HEK293T (cell line): ENCODE results near the gene CYB5R4.

Source experiments
- CTCF ChIA-PET: fragments of 350-600 bp; formaldehyde crosslinking; extraction: SDS; loops from one replicate; lab custom pipeline; 2021; ENCODE audit warnings: antibody characterized with exemption, inconsistent platforms; lab: Yijun Ruan, JAX
- POLR2A ChIA-PET: fragments of 350-600 bp; formaldehyde crosslinking; extraction: SDS; loops from one replicate; lab custom pipeline; 2020; ENCODE audit warnings: antibody characterized with exemption, inconsistent platforms; lab: Yijun Ruan, JAX
- DNase-seq: peaks from one replicate; pipeline ENCODE4 v3.0.0; 2012; ENCODE audit warnings: mixed read lengths; ENCODE audit errors: extremely low spot score
- ARNT ChIP-seq: fragments of 450-650 bp; IDR thresholded peaks from 2 replicates; pipeline ENCODE4 v1.6.1; 2017; ENCODE audit warnings: mild to moderate bottlenecking
- BHLHE40 ChIP-seq: fragments of 450-650 bp; IDR thresholded peaks from 2 replicates; pipeline ENCODE4 v1.6.1; 2016; ENCODE audit warnings: mild to moderate bottlenecking, moderate library complexity, borderline replicate concordance
- CTBP1 ChIP-seq: fragments of 450-650 bp; IDR thresholded peaks from 2 replicates; pipeline ENCODE4 v1.6.1; 2016; ENCODE audit warnings: borderline replicate concordance
- ELF4 ChIP-seq: fragments of 450-650 bp; IDR thresholded peaks from 2 replicates; pipeline ENCODE4 v1.6.1; 2017; ENCODE audit warnings: antibody characterized with exemption
- FOXA1 ChIP-seq: fragments of 450-650 bp; IDR thresholded peaks from 2 replicates; pipeline ENCODE4 v1.6.1; 2016; ENCODE audit warnings: mild to moderate bottlenecking
- FOXK2 ChIP-seq: fragments of 450-650 bp; IDR thresholded peaks from 2 replicates; pipeline ENCODE4 v1.6.1; 2016; ENCODE audit warnings: mild to moderate bottlenecking
- FOXM1 ChIP-seq: fragments of 450-650 bp; IDR thresholded peaks from 2 replicates; pipeline ENCODE4 v1.6.1; 2017; ENCODE audit warnings: mild to moderate bottlenecking, borderline replicate concordance
- HDGF ChIP-seq: fragments of 450-650 bp; IDR thresholded peaks from 2 replicates; pipeline ENCODE4 v1.6.1; 2017; ENCODE audit warnings: antibody characterized with exemption, borderline replicate concordance
- L3MBTL2 ChIP-seq: fragments of 450-650 bp; conservative IDR thresholded peaks from 2 replicates; pipeline ENCODE4 v1.6.1; 2016; ENCODE audit warnings: mild to moderate bottlenecking
- LEF1 ChIP-seq: fragments of 450-650 bp; IDR thresholded peaks from 2 replicates; pipeline ENCODE4 v1.6.1; 2017; ENCODE audit warnings: mild to moderate bottlenecking, borderline replicate concordance
- NFRKB ChIP-seq: fragments of 450-650 bp; IDR thresholded peaks from 2 replicates; pipeline ENCODE4 v1.6.1; 2016; ENCODE audit warnings: mild to moderate bottlenecking, moderate library complexity
- PKNOX1 ChIP-seq: fragments of 450-650 bp; IDR thresholded peaks from 2 replicates; pipeline ENCODE4 v1.6.1; 2016
- SP1 ChIP-seq: fragments of 450-650 bp; IDR thresholded peaks from 2 replicates; pipeline ENCODE4 v1.6.1; 2017
- SUZ12 ChIP-seq: fragments of 450-650 bp; IDR thresholded peaks from 2 replicates; pipeline ENCODE4 v1.6.1; 2016; ENCODE audit warnings: mild to moderate bottlenecking
- TARDBP ChIP-seq: fragments of 450-650 bp; IDR thresholded peaks from 2 replicates; pipeline ENCODE4 v1.6.1; 2016
- ZNF384 ChIP-seq: fragments of 450-650 bp; IDR thresholded peaks from 2 replicates; pipeline ENCODE4 v1.6.1; 2016

The CYB5R4 gene

GRCh38 chr6:83860359-83860755 is 868 bp downstream of the CYB5R4 start:
- DNase-seq, result no peak
- no peak for TF ChIP-seq PKNOX1
- no peak for TF ChIP-seq LEF1
- TF ChIP-seq ARNT, result no peak
- TF ChIP-seq SUZ12, result no peak
- TF ChIP-seq ZNF384, result no peak
- no peak for TF ChIP-seq BHLHE40
- no peak for TF ChIP-seq FOXK2
- no peak for TF ChIP-seq CTBP1
- no peak for TF ChIP-seq NFRKB
- TF ChIP-seq SP1, result no peak
- ChIA-PET POLR2A (interaction anchor here (1.6 to 1.8 kb wide), 3 partner anchors 14 to 367 kb away, joined by 4 to 11 read pairs (median 8); partner anchors contain the start of gene CEP162), CTCF (no interaction called here)

GRCh38 chr6:83860782-83861495 is 1.4 kb downstream of the CYB5R4 start:
- ChIA-PET POLR2A (interaction anchor here (1.6 to 1.8 kb wide), 3 partner anchors 14 to 367 kb away, joined by 4 to 11 read pairs (median 8); partner anchors contain the start of gene CEP162), CTCF (no interaction called here)
- no peak for DNase-seq
- TF ChIP-seq FOXA1 (no peak), ZNF384 (no peak), HDGF (no peak), NFRKB (no peak), TARDBP (no peak), CTBP1 (no peak), FOXM1 (no peak), LEF1 (no peak), L3MBTL2 (no peak), ELF4 (no peak), ARNT (no peak), PKNOX1 (no peak), SP1 (no peak)

GRCh38 chr6:83862776-83863471 is 3.4 kb downstream of the CYB5R4 start:
- CTCF ChIA-PET, result interaction anchor here (0.8 kb wide), 1 partner anchor 231 kb away, joined by 3 read pairs; no protein-coding TSS in a partner anchor
- no peak for DNase-seq
- POLR2A ChIA-PET, result no interaction called here

GRCh38 chr6:83867043-83867442 is 7.6 kb downstream of the CYB5R4 start:
- ChIA-PET POLR2A (no interaction called here), CTCF (no interaction called here)
- TF ChIP-seq TARDBP, result no peak
- no peak for DNase-seq

More at GRCh38 chr6:83862776-83863471, 3.4 kb downstream of the CYB5R4 start:
- TF ChIP-seq SUZ12 (no peak), TARDBP (no peak), FOXA1 (no peak), PKNOX1 (no peak), FOXM1 (no peak), NFRKB (no peak), HDGF (no peak), SP1 (no peak), BHLHE40 (no peak), ARNT (no peak), CTBP1 (no peak), L3MBTL2 (no peak), ELF4 (no peak), LEF1 (no peak), ZNF384 (no peak), FOXK2 (no peak)

- ChIA-PET POLR2A (no interaction called here), CTCF (no interaction called here)
- DNase-seq, result no peak
- no peak for TF ChIP-seq SP1
- no peak for TF ChIP-seq TARDBP
- TF ChIP-seq NFRKB, result no peak
- TF ChIP-seq SUZ12, result no peak
- TF ChIP-seq ARNT, result no peak
- TF ChIP-seq FOXA1, result no peak
- no peak for TF ChIP-seq LEF1
- no peak for TF ChIP-seq FOXM1
- TF ChIP-seq ZNF384, result no peak
- TF ChIP-seq CTBP1, result no peak
- TF ChIP-seq FOXK2, result no peak
- no peak for TF ChIP-seq BHLHE40
- no peak for TF ChIP-seq HDGF
- TF ChIP-seq L3MBTL2, result no peak
Observed at GRCh38 chr6:83867527-83868161, 8.2 kb downstream of the CYB5R4 start.

GRCh38 chr6:83868639-83869038 is 9.2 kb downstream of the CYB5R4 start:
- ChIA-PET POLR2A (no interaction called here), CTCF (no interaction called here)
- TF ChIP-seq L3MBTL2 (no peak), PKNOX1 (peak; percentile 61; the same call in 1 of the 2 replicates), ARNT (no peak)
- DNase-seq, result no peak
